Measurements from ENCODE around the gene MYPN. TPM values are rescaled to one million over a fixed set of nuclear protein-coding genes. Genes with fewer than 3 reads are reported as not detected.
"Not testable (repeated sequence)": the region's sequence is repeated elsewhere in the genome, so short reads cannot be mapped to it uniquely, and the experiment has no call there.

MYPN gene
- total RNA-seq = not detected

- DNase-seq (ENCODE audit: low spot score in 2 of 2) = no peak
- FAIRE-seq = no peak
These were observed at the start of gene MYPN for GRCh38 chr10:68109331-68109730. MYPN (plus strand) TSS chr10:68109488; CDS start chr10:68121439, 11,951 bp downstream.

GRCh38 chr10:68067029-68067428 lies 42.3 kb upstream of the MYPN start:
- DNase-seq (ENCODE audit: low spot score in 2 of 2) = no peak

GRCh38 chr10:68067508-68067907 lies 41.8 kb upstream of the MYPN start:
- FAIRE-seq (no peak), DNase-seq (ENCODE audit: low spot score in 2 of 2) (no peak)

More at GRCh38 chr10:68067029-68067428, 42.3 kb upstream of the MYPN start:
- no peak for FAIRE-seq

- DNase-seq (ENCODE audit: low spot score in 2 of 2) (no peak), FAIRE-seq (no peak)
These were observed 35.7 kb upstream of the MYPN start for GRCh38 chr10:68073631-68074030.

GRCh38 chr10:68074031-68074774 lies 35.1 kb upstream of the MYPN start:
- FAIRE-seq (no peak), DNase-seq (ENCODE audit: low spot score in 2 of 2) (no peak)

GRCh38 chr10:68074775-68075549 lies 34.3 kb upstream of the MYPN start, which contains the start of gene HERC4:
HERC4 (minus strand) TSS chr10:68075283; CDS start chr10:68073108, 2,175 bp downstream.
- FAIRE-seq = no peak
- DNase-seq (ENCODE audit: low spot score in 2 of 2) = peak; percentile 94 to 96

- peak in 1 of 2 donors; percentile 21 for DNase-seq (ENCODE audit: low spot score in 2 of 2)
- FAIRE-seq = no peak
These were observed 33.7 kb upstream of the MYPN start for GRCh38 chr10:68075550-68076004.

- not testable (repeated sequence) for FAIRE-seq; DNase-seq (ENCODE audit: low spot score in 2 of 2)
These were observed 33.2 kb upstream of the MYPN start for GRCh38 chr10:68076081-68076480.

- DNase-seq (ENCODE audit: low spot score in 2 of 2) (no peak), FAIRE-seq (no peak)
These were observed 32.3 kb upstream of the MYPN start for GRCh38 chr10:68077026-68077425.

- DNase-seq (ENCODE audit: low spot score in 2 of 2) (no peak), FAIRE-seq (no peak)
These were observed 29.9 kb upstream of the MYPN start for GRCh38 chr10:68079434-68079833.

- FAIRE-seq = no peak
- no peak for DNase-seq (ENCODE audit: low spot score in 2 of 2)
These were observed 28.3 kb upstream of the MYPN start for GRCh38 chr10:68080853-68081431.

GRCh38 chr10:68081916-68082315 lies 27.4 kb upstream of the MYPN start:
- DNase-seq (ENCODE audit: low spot score in 2 of 2) (no peak), FAIRE-seq (no peak)

GRCh38 chr10:68082872-68083271 lies 26.4 kb upstream of the MYPN start:
- DNase-seq (ENCODE audit: low spot score in 2 of 2) = no peak

GRCh38 chr10:68083953-68084352 lies 25.3 kb upstream of the MYPN start:
- DNase-seq (ENCODE audit: low spot score in 2 of 2) (no peak), FAIRE-seq (no peak)

More at GRCh38 chr10:68082872-68083271, 26.4 kb upstream of the MYPN start:
- peak; percentile 56 for FAIRE-seq

- FAIRE-seq (no peak), DNase-seq (ENCODE audit: low spot score in 2 of 2) (no peak)
These were observed 24.8 kb upstream of the MYPN start for GRCh38 chr10:68084469-68084868.

- no peak for DNase-seq (ENCODE audit: low spot score in 2 of 2)
- FAIRE-seq = no peak
These were observed 23.3 kb upstream of the MYPN start for GRCh38 chr10:68086011-68086410.

- FAIRE-seq (no peak), DNase-seq (ENCODE audit: low spot score in 2 of 2) (no peak)
These were observed 22.2 kb upstream of the MYPN start for GRCh38 chr10:68086910-68087684.

- no peak for FAIRE-seq
- no peak for DNase-seq (ENCODE audit: low spot score in 2 of 2)
These were observed 21.4 kb upstream of the MYPN start for GRCh38 chr10:68087685-68088401.

- FAIRE-seq = no peak
- no peak for DNase-seq (ENCODE audit: low spot score in 2 of 2)
These were observed 20.5 kb upstream of the MYPN start for GRCh38 chr10:68088740-68089139.

GRCh38 chr10:68090586-68090985 lies 18.7 kb upstream of the MYPN start:
- DNase-seq (ENCODE audit: low spot score in 2 of 2) = no peak
- no peak for FAIRE-seq

All from frontal cortex (tissue), 4 donors.